T-helper 1 cell treated with Interleukin-12 subunit alpha and Interleukin-12 subunit beta and Interleukin-4 antibody, amounts not matched to agents 30 μg/mL and 1 μg/mL, for 36 hours (primary cell): Measurements from ENCODE around the gene KCTD21.

Experiments used
- H3K27ac Mint-ChIP-seq: one replicate; pipeline ENCODE4 v1.8.0; 2021; ENCODE audit warnings: mild to moderate bottlenecking, mixed read lengths
- H3K27me3 Mint-ChIP-seq: one replicate; pipeline ENCODE4 v1.8.0; 2021; ENCODE audit warnings: low read depth, mixed read lengths
- H3K36me3 Mint-ChIP-seq: one replicate; pipeline ENCODE4 v1.8.0; 2021; ENCODE audit warnings: low read depth, mixed read lengths
- H3K4me1 Mint-ChIP-seq: one replicate; pipeline ENCODE4 v1.8.0; 2021; ENCODE audit warnings: low read depth, mixed read lengths
- H3K4me3 Mint-ChIP-seq: one replicate; pipeline ENCODE4 v1.8.0; 2021; ENCODE audit warnings: mild to moderate bottlenecking, moderate library complexity, mixed read lengths
- H3K9me3 Mint-ChIP-seq: one replicate; pipeline ENCODE4 v1.8.0; 2021; ENCODE audit warnings: mixed read lengths

KCTD21 gene

GRCh38 chr11:78161346-78161745 is 27.1 kb downstream of the KCTD21 start:
- H3K4me3 Mint-ChIP-seq: no peak overlapping the region
- no peaks in the 10 kb centered on the region for H3K36me3 Mint-ChIP-seq
- no peaks in the 10 kb centered on the region for H3K27me3 Mint-ChIP-seq
- H3K9me3 Mint-ChIP-seq: no peaks in the 10 kb centered on the region
- H3K27ac Mint-ChIP-seq: no peak overlapping the region
- no peaks in the 10 kb centered on the region for H3K4me1 Mint-ChIP-seq

GRCh38 chr11:78160557-78160956 is 27.9 kb downstream of the KCTD21 start:
- Mint-ChIP-seq H3K4me3 (no peak overlapping the region), H3K9me3 (no peaks in the 10 kb centered on the region), H3K27me3 (no peaks in the 10 kb centered on the region), H3K27ac (no peak overlapping the region), H3K36me3 (no peaks in the 10 kb centered on the region), H3K4me1 (no peaks in the 10 kb centered on the region)

GRCh38 chr11:78158987-78159652 is 29.3 kb downstream of the KCTD21 start:
- Mint-ChIP-seq H3K4me3 (no peak overlapping the region), H3K4me1 (no peaks in the 10 kb centered on the region), H3K9me3 (no peaks in the 10 kb centered on the region), H3K27ac (no peak overlapping the region), H3K27me3 (no peaks in the 10 kb centered on the region), H3K36me3 (no peaks in the 10 kb centered on the region)

- H3K27ac Mint-ChIP-seq: no peak overlapping the region
- H3K9me3 Mint-ChIP-seq: no peaks in the 10 kb centered on the region
- H3K27me3 Mint-ChIP-seq: no peaks in the 10 kb centered on the region
- peaks cover 2% of the 10 kb centered on the region for H3K36me3 Mint-ChIP-seq
- H3K4me3 Mint-ChIP-seq: no peak overlapping the region
- H3K4me1 Mint-ChIP-seq: no peaks in the 10 kb centered on the region
Measured at GRCh38 chr11:78156127-78156844, 32.1 kb downstream of the KCTD21 start.

DNA sequence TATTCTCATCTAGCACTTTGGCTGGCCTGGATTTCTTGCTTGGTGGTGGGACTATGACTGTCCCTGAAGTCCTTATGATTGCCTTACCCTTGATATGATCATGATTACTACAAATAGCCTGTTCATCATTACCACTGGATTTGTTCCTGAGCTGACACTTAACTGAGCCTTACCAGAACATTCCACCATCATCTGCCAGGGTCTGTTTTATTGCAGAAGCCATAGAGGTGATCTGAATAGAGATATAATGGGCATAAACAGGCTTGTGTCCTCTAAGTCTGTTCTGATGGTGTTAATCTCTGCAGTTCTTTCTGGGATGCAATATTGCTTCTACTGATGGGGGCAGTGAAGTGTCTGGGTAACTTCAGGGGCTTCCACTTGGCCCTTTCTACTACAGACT is 36.6 kb downstream of the KCTD21 start:
- no peaks in the 10 kb centered on the region for H3K9me3 Mint-ChIP-seq
- H3K27ac Mint-ChIP-seq: no peak overlapping the region
- no peak overlapping the region for H3K4me3 Mint-ChIP-seq
- peaks cover 2% of the 10 kb centered on the region for H3K36me3 Mint-ChIP-seq
- H3K4me1 Mint-ChIP-seq: no peaks in the 10 kb centered on the region
- H3K27me3 Mint-ChIP-seq: no peaks in the 10 kb centered on the region

- H3K4me3 Mint-ChIP-seq: no peak overlapping the region
- no peaks in the 10 kb centered on the region for H3K27me3 Mint-ChIP-seq
- peaks cover 2% of the 10 kb centered on the region for H3K36me3 Mint-ChIP-seq
- H3K4me1 Mint-ChIP-seq: no peaks in the 10 kb centered on the region
- H3K9me3 Mint-ChIP-seq: no peaks in the 10 kb centered on the region
- no peak overlapping the region for H3K27ac Mint-ChIP-seq
Measured at GRCh38 chr11:78150754-78151153, 37.7 kb downstream of the KCTD21 start.

DNA sequence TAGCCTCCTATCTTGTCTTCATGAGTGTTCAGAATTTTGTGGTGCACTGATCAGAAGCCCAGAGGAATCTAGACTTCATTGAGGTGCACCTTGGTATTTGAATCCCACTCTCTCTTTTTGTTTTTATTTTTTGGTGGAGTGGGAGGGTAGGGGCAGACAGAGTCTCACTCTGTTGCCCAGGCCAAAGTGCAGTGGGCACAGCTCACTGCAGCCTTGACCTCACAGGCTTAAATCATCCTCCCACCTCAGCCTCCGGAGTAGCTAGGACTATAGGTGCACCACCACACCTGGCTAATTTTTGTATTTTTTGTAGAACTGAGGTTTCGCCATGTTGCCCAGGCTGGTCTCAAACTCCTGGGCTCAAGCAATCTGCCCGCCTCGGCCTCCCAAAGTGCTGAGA is 38.1 kb downstream of the KCTD21 start:
- Mint-ChIP-seq H3K27ac (no peak overlapping the region), H3K36me3 (peaks cover 2% of the 10 kb centered on the region), H3K9me3 (no peaks in the 10 kb centered on the region), H3K4me3 (no peak overlapping the region), H3K4me1 (no peaks in the 10 kb centered on the region), H3K27me3 (no peaks in the 10 kb centered on the region)

GRCh38 chr11:78149646-78150045 is 38.8 kb downstream of the KCTD21 start:
- no peak overlapping the region for H3K4me3 Mint-ChIP-seq
- H3K4me1 Mint-ChIP-seq: no peaks in the 10 kb centered on the region
- no peaks in the 10 kb centered on the region for H3K27me3 Mint-ChIP-seq
- H3K9me3 Mint-ChIP-seq: no peaks in the 10 kb centered on the region
- peaks cover 2% of the 10 kb centered on the region for H3K36me3 Mint-ChIP-seq
- no peak overlapping the region for H3K27ac Mint-ChIP-seq

- Mint-ChIP-seq H3K36me3 (peaks cover 6% of the 10 kb centered on the region), H3K27me3 (no peaks in the 10 kb centered on the region), H3K4me1 (no peaks in the 10 kb centered on the region), H3K27ac (no peak overlapping the region), H3K4me3 (no peak overlapping the region), H3K9me3 (no peaks in the 10 kb centered on the region)
Measured at GRCh38 chr11:78147807-78148206, 40.6 kb downstream of the KCTD21 start.

GRCh38 chr11:78145511-78146025 is 42.9 kb downstream of the KCTD21 start:
- H3K27ac Mint-ChIP-seq: no peak overlapping the region
- no peaks in the 10 kb centered on the region for H3K9me3 Mint-ChIP-seq
- H3K4me1 Mint-ChIP-seq: peaks cover 7% of the 10 kb centered on the region

DNA sequence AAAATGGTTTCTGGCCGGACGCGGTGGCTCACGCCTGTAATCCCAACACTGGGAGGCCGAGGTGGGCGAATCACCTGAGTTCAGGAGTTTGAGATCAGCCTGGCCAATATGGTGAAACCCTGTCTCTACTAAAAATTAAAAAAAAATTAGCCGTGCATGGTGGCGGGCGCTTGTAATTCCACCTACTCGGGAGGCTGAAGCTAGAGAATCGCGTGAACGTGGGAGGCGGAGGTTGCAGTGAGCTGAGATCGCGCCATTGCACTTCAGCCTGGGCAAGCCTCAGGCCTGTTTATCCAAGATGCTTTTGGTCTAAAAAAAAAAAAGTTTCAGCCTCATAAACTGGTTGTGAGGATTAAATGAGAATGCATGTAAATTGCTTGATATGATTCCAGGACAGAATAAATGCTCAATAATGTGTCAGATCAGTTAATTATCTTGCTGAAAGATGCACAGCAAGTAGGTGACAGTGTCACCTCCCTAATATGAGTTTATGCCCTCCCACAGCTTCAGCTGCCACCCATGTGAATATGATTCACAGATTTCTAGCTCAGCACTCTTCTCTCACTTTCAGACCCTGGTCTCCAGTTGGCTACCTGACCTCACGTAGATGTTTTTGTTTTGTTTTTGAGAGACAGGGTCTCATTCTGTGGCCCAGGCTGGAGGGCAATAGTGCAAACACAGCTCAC is 47.9 kb downstream of the KCTD21 start:
- H3K4me1 Mint-ChIP-seq: peaks cover 30% of the 10 kb centered on the region
- peak overlapping the region; percentile 79 for H3K4me3 Mint-ChIP-seq
- H3K27ac Mint-ChIP-seq: peak overlapping the region; percentile 58
- peaks cover 36% of the 10 kb centered on the region for H3K36me3 Mint-ChIP-seq
- H3K9me3 Mint-ChIP-seq: no peaks in the 10 kb centered on the region
- H3K27me3 Mint-ChIP-seq: no peaks in the 10 kb centered on the region

More at GRCh38 chr11:78145511-78146025, 42.9 kb downstream of the KCTD21 start:
- no peak overlapping the region for H3K4me3 Mint-ChIP-seq
- H3K36me3 Mint-ChIP-seq: peaks cover 12% of the 10 kb centered on the region
- no peaks in the 10 kb centered on the region for H3K27me3 Mint-ChIP-seq

DNA sequence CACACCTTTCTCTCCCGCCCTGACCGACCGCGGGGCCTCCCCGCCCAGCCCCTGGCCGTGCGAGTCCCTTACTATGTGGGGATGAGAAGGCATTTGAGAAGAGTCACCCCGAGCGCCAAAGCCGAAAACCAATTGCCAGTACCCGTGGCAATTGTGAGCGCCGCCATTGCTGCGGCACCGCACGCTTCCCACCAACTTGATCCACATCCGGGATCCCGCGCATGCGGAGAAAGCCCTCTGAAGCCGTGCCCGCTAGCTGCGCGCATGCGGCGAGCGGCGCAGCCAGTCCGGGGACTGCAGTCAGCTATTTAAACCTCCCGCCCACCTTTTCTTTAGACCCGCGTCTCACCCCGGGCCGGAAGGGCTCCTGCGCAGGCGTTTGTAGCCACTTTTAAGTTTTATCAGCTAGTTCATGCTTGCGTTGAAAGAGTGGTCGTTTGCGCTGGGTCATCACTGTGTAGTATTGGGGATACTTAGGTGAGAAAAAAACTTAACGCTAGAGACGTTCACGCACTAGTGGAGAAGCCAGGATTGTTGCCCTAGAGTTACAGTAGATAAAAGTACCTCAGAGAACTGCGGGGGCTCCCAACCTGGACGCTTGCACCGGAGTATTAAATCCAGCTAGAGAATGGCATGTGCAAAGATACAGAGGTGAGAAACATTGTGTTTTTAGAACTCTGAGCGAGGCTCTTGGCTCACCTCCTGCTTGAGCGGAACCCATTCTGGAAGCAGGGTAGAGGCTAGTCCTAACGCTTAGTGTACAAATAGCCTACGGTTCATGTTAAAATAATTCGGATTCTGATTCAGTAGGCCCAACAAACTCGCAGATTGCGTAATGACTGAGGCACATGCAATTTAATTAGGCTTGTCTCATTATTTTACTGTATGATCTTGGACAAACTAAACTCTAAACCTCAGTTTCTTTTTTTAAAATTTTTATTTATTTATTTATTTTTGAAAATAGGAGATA is 48.7 kb downstream of the KCTD21 start, which contains the start of gene ALG8:
ALG8 (minus strand) TSS at position 205 of the 970 bp plus-strand sequence; CDS start at position 167, 38 bp downstream.
- H3K4me3 Mint-ChIP-seq: peak within 1 kb of the TSS; percentile 90
- H3K9me3 Mint-ChIP-seq: peaks cover 2% of the 10 kb centered on the region
- H3K4me1 Mint-ChIP-seq: peaks cover 30% of the 10 kb centered on the region
- no peaks in the 10 kb centered on the region for H3K27me3 Mint-ChIP-seq
- peak within 1 kb of the TSS; percentile 93 for H3K27ac Mint-ChIP-seq
- peaks cover 38% of the 10 kb centered on the region for H3K36me3 Mint-ChIP-seq

- H3K27me3 Mint-ChIP-seq: no peaks in the 10 kb centered on the region
- H3K9me3 Mint-ChIP-seq: peaks cover 3% of the 10 kb centered on the region
- H3K27ac Mint-ChIP-seq: peak overlapping the region; percentile 93
- peak overlapping the region; percentile 90 for H3K4me3 Mint-ChIP-seq
- peaks cover 38% of the 10 kb centered on the region for H3K36me3 Mint-ChIP-seq
- H3K4me1 Mint-ChIP-seq: peaks cover 30% of the 10 kb centered on the region
Measured at GRCh38 chr11:78138694-78139421, 49.6 kb downstream of the KCTD21 start.
